ENCODE data around the gene CEP83. TPM values are rescaled to one million over a fixed set of nuclear protein-coding genes. Genes with fewer than 3 reads are reported as not detected.
"Not testable (repeated sequence)": the region's sequence is repeated elsewhere in the genome, so short reads cannot be mapped to it uniquely, and the experiment has no call there.

The CEP83 gene
- total RNA-seq, 2 donors from 2014 or later: 11.6 to 12.0 TPM

GRCh38 chr12:94326234-94326633 is 133.4 kb downstream of the CEP83 start:
- no peak for DNase-seq
- ATAC-seq: no peak
- intact Hi-C loops (cut with DNase I): no loop called here

DNA sequence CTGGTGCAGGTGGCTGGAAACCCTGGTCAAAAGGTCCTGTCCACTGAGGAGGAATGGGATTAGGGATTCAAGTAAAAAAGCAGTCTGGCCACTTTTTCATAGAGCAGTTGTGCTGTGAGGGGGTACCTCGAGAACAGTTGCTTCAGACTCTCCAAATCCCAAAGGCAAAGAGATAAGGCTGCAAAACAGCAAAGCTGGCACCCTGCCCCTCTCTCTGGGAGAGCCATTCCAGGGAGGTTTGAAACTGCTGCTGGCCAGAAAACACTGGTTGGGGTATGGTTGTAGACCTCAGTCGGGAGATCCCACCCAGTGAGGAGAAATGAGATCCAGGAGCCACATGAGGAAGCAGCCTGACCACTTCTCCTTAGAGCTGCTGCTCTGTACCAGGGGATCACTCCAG is 137.3 kb downstream of the CEP83 start:
- intact Hi-C loops (cut with DNase I): no loop called here
- no peak for DNase-seq
- ATAC-seq: no peak

DNA sequence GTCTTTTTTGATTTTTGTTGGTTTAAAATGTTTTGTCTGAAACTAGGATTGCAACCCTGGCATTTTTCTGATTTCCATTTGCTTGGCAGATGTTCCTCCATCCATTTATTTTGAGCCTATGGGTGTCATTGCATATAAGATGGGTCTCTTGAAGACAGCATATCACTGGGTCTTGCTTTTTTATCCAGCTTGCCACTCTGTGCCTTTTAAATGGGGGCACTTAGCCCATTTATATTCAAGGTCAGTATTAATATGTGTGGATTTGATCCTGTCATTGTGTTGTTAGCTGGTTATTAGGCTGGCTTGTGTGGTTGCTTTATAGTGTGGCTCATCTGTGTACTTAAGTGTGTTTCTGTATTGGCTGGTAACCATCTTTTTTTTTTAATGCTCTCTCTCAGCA is 139.6 kb downstream of the CEP83 start:
- DNase-seq (no peak), ATAC-seq (no peak)
- intact Hi-C loops (cut with DNase I): no loop called here

DNA sequence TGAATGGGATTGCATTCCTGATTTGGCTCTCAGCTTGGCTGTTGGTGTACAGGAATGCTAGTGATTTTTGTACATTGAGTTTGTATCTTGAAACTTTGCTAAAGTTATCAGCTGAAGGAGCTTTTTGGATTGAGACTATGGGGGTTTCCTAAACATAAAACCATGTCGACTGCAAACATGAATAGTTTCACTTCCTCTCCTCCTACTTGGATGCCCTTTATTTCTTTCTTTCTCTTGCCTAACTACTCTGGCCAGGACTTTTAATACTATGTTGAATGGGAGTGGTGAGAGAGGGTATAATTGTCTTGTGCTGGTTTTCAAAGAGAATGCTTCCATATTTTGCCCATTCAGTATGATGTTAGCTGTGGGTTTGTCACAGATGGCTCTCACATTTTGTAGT is 141.5 kb downstream of the CEP83 start:
- no peak for ATAC-seq
- DNase-seq: no peak
- intact Hi-C loops (cut with DNase I): no loop called here

- DNase-seq; ATAC-seq; intact Hi-C loops (cut with DNase I): not testable (repeated sequence)
Observed at GRCh38 chr12:94316600-94316999, 143.1 kb downstream of the CEP83 start.

DNA sequence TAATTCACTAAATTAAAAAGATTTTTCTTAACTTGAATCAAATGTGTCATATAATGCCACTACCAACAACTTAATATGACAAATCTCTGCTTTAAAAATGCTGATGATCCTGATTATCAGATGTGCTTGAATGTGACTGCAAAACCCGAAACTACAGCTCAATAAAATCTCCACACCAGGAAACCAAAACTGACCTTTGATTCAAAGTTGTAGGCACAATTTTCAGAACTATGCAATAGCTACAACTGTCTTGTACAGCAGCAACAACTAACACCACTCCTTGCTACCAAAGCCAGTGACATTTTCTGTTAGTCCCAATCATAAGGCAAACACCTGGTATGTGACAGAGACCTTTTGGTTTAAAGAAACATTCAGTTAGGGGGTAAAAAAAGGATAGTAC is 147.3 kb downstream of the CEP83 start:
- ATAC-seq (no peak), DNase-seq (no peak)
- intact Hi-C loops (cut with DNase I): no loop called here

DNA sequence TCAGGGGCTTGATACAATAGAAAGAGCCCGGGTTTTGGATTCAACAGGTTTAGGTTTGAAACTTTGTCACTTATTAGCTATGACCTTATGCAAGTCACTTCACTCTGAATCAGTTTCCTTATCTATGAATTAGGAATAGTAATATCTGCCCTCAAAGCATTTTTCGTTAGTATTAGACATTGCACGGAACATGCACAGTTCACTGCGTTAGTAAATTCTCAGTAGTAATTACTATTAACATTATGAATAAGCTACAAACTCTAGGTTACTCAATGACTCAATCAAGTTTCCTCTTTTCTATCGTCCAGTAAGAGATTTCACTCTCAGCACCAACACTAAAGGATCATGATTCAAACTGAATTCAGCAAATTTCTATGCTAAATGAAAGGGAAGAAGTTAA is 150.3 kb downstream of the CEP83 start:
- ATAC-seq (no peak), DNase-seq (no peak)
- intact Hi-C loops (cut with DNase I): no loop called here

DNA sequence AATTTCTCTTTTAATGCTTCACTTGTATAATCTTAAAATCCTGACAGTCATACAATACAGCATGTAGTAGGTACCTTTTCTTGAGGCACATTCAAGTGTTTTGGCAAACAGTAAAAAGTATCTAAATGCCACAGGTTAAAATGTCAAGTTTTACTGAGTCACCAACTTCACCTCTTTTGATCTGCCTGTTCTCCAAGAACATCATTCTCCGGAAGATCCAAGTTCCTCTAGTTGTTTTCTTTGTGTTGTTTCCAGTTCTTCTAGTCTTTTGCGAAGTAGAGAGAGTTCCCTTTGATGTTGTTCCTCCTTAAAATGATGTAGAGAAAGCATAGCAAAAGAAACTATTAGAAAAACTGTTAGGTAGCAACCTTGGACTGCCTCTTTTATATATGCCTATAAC is 151.1 kb downstream of the CEP83 start:
- DNase-seq (no peak), ATAC-seq (no peak)
- intact Hi-C loops (cut with DNase I): no loop called here

GRCh38 chr12:94305130-94305957 is 154.3 kb downstream of the CEP83 start:
- ATAC-seq (no peak), DNase-seq (no peak)
- intact Hi-C loops (cut with DNase I): no loop called here

- DNase-seq (no peak), ATAC-seq (no peak)
- intact Hi-C loops (cut with DNase I): no loop called here
Observed at GRCh38 chr12:94304566-94305061, 155.1 kb downstream of the CEP83 start.

GRCh38 chr12:94304012-94304411 is 155.7 kb downstream of the CEP83 start:
- DNase-seq: no peak
- no peak for ATAC-seq
- intact Hi-C loops (cut with DNase I): no loop called here

DNA sequence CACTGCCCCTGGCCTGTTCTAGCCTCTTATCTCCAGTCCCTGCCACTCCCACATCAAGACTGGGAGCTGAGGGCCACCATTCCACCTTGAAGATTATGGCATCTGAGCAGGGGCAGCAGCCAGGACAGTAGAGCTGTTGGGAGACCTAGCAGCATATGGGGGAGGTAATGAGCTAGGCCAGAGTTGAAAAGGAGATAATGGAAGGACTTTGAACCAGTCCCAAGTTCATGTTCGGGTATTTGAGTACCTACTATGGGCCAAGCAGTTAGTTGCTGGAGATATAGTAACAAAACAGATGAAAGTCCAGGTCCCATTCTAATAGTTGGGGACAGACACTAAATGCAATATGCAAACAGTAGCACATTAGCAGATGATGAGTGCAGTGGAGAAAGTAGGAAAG is 159.8 kb downstream of the CEP83 start:
- intact Hi-C loops (cut with DNase I): no loop called here
- no peak for ATAC-seq
- DNase-seq: no peak

DNA sequence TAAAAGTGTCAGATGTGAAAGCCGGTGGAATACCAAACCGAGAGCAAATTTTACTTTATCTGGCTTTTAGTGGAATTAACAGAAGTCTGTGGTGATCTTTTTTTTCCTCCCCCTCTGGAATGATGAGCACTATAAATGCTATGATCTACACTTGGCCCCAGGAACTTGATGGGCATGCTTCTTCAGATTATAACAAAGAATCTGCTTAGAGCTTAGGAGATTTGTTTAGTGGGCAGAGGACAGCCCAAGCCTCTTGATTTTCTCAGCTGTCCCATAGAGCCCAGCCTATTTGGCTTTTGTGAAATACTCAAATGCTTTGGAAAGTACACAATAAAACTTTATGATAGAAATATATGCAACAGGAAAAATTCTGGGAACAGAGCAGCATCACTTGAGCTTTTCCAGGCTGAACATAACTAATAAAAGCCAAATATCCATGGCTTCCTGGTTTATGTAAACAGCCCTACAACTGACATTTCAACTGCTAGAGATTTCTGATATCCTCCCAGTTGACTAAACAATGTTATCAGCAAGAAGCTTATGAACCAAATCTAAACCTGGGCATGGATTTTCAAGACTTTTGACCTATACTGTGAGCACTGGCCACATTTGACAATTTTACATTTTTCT is 161.7 kb downstream of the CEP83 start:
- no peak for ATAC-seq
- intact Hi-C loops (cut with DNase I): no loop called here
- no peak for DNase-seq

DNA sequence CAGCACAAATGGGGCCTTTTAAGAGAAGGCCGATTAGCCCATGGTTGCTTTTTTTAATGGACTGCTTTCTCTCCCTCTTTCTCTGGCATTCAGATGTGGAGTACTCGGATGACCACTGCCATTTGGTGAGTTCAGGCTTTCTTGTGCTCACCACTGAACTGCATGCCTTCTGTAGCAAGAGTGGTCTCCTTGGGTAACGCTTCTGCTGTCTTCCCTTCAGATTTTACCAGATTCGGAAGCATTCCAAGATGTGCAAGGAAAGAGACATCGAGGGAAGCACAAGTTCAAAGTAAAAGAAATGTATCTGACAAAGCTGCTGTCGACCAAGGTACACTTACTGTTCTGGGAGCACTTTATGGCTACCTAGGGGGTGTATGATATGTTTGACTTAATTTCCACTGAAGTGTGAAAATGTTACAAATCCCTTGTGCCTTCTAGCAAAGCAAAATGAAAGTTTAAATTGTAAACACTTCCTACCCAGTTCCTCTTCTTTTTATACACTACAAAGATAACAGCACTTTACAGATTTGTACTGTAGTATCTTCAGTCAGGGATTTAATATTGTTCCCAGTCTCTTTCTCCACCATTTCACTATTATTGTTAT is 162.5 kb downstream of the CEP83 start:
- ATAC-seq (no peak), DNase-seq (no peak)
- intact Hi-C loops (cut with DNase I): no loop called here

GRCh38 chr12:94290353-94290752 is 169.3 kb downstream of the CEP83 start:
- DNase-seq (peak; percentile 30), ATAC-seq (peak; percentile 85 to 89)
- intact Hi-C loops (cut with DNase I): no loop called here

- peak; percentile 43 to 86 for ATAC-seq
Observed at GRCh38 chr12:94289461-94290312, 170.0 kb downstream of the CEP83 start.

DNA sequence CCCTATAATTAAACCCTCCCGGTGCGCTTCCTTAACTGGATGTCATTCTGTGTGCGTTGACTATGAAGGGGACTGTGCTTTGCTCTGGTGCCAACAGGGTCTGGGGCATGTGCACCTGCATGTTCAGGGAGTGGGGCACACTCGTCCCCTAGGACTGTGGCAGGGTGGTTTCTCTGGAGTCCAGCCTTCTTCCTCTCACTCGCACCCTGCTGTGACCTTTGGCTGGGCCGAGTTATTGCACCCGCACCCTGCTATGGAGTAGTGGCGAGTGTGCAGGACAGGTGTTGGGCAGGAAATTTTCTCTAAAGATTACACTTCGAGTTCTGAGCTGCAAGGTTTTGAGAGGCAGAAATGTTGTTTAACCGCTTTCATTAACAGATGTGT is 172.4 kb downstream of the CEP83 start:
- DNase-seq (no peak), ATAC-seq (no peak)
- intact Hi-C loops (cut with DNase I): loop anchor here in 1 of 2 donors (10.0 kb wide), 1 partner anchor 132 kb away; no protein-coding TSS in a partner anchor

More at GRCh38 chr12:94289461-94290312, 170.0 kb downstream of the CEP83 start:
- DNase-seq: peak; percentile 31
- intact Hi-C loops (cut with DNase I): loop anchor here in 1 of 2 donors (10.0 kb wide), 1 partner anchor 135 kb away; no protein-coding TSS in a partner anchor

DNA sequence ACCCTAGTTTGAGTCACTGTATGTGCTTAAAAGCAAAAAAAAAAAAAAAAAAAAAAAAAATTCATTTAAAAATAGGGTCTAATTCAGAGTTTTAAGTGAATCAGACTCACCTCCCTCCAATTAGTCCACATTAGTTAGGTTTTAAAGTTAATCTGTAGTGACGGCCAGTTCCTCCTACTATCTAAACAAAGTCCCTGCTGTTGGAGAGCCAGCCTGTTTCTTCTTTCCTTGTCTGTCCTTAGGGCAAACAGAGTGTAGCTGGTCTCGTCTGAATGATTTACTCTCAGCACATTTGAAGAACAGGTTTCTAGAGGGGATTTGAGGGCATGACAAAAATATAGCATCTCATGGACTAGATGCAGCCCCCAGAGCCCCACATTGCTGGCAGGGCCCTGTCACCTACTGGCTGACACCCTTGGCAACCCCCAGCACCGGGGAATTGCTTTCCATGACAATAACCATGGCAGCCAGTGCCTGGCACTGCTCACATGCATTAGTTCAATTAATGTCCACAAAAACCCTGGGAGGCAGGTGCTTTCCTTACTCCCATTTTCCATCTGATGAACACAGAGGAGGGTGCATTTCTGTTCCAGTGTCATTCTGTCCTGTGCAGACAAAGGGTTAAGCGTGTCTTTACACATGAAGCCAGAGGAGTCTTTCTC is 173.0 kb downstream of the CEP83 start:
- ATAC-seq: no peak
- DNase-seq: no peak
- intact Hi-C loops (cut with DNase I): loop anchor here in 1 of 2 donors (10.0 kb wide), 1 partner anchor 132 kb away; no protein-coding TSS in a partner anchor

All from left cardiac atrium (tissue), 4 donors.